ENCODE data around the gene GRIK4. TPM values are rescaled to one million over a fixed set of nuclear protein-coding genes. Genes with fewer than 3 reads are reported as not detected.

GRIK4 gene
- total RNA-seq, 4 donors from 2014 or later = 0.57 to 0.85 TPM; not detected in 2

- TF ChIP-seq CTCF (IDR thresholded peaks at IDR 0.05; ENCODE audit: low read depth) = no peak
Observed at GRCh38 chr11:120749395-120749794, 237.8 kb downstream of the GRIK4 start.

GRCh38 chr11:120750647-120751549, 239.3 kb downstream of the GRIK4 start:
- TF ChIP-seq CTCF (IDR thresholded peaks at IDR 0.05; ENCODE audit: low read depth) = no peak

GRCh38 chr11:120751550-120751949, 240.0 kb downstream of the GRIK4 start:
- no peak for TF ChIP-seq CTCF (IDR thresholded peaks at IDR 0.05; ENCODE audit: low read depth)

GRCh38 chr11:120752668-120753067, 241.1 kb downstream of the GRIK4 start:
- no peak for TF ChIP-seq CTCF (IDR thresholded peaks at IDR 0.05; ENCODE audit: low read depth)

GRCh38 chr11:120756931-120757330, 245.4 kb downstream of the GRIK4 start:
- no peak for TF ChIP-seq CTCF (IDR thresholded peaks at IDR 0.05; ENCODE audit: low read depth)

- no peak for TF ChIP-seq CTCF (IDR thresholded peaks at IDR 0.05; ENCODE audit: low read depth)
Observed at GRCh38 chr11:120759046-120759445, 247.5 kb downstream of the GRIK4 start.

GRCh38 chr11:120766318-120766717, 254.8 kb downstream of the GRIK4 start:
- TF ChIP-seq CTCF (IDR thresholded peaks at IDR 0.05; ENCODE audit: low read depth) = no peak
